Colonic mucosa (tissue), 4 donors: ENCODE measurements around the gene CLDND1. TPM values are rescaled to one million over a fixed set of nuclear protein-coding genes. Genes with fewer than 3 reads are reported as not detected.

Experiments used
- DNase-seq: peaks from one replicate; pipeline ENCODE4 v3.0.0-alpha.2; 2020
- H3K27ac ChIP-seq: fragments of 200-600 bp; one replicate; pipeline ENCODE4 v1.8.0; 2021
- H3K27me3 ChIP-seq: fragments of 200-600 bp; one replicate; pipeline ENCODE4 v1.8.0; 2021
- H3K36me3 ChIP-seq: fragments of 200-600 bp; one replicate; pipeline ENCODE4 v1.8.0; 2021
- H3K4me1 ChIP-seq: fragments of 200-600 bp; one replicate; pipeline ENCODE4 v1.8.0; 2021; ENCODE audit warnings: mild to moderate bottlenecking
- H3K4me3 ChIP-seq: fragments of 200-600 bp; one replicate; pipeline ENCODE4 v1.8.0; 2021
- H3K9ac ChIP-seq, 2 donors: one replicate each; pipeline ENCODE4 v1.7.0; 2013; ENCODE audit warnings: control low read depth in 2 of 2, low read depth in 2 of 2, low read length in 2 of 2
- H3K9me3 ChIP-seq: fragments of 200-600 bp; one replicate; pipeline ENCODE4 v1.8.0; 2021
- CTCF ChIP-seq: fragments of 200-600 bp; IDR thresholded peaks from one replicate; pipeline ENCODE4 v1.8.0; 2022; ENCODE audit warnings: antibody characterized with exemption, mild to moderate bottlenecking
- intact Hi-C: fragments of 100-400 bp; cut with DNase I; formaldehyde crosslinking; loops from one replicate; pipeline ENCODE4 v1.14.1; 2022
- total RNA-seq, 2 donors: library from RNA; stranded (reverse); fragmentation: NEBNext Ultra II Directional in 1 of 2; extraction: Animal tissue kit (Norgen Biotek cat#: 25700) in 1 of 2; gene quantifications; one replicate each; pipeline ENCODE4 v1.2.1, GENCODE V29; 2021
- donor health status: healthy.
- donor health status: DM: no; HTN: no; CAD: no.
- donor health status: DM: no; HTN: no; CAD: no.

The CLDND1 gene
- total RNA-seq, 2 donors from 2014 or later = 42.3 to 97.8 TPM

- H3K9ac ChIP-seq = no peak overlapping the region
- no peak overlapping the region for H3K27ac ChIP-seq
- H3K4me1 ChIP-seq = no peaks in the 10 kb centered on the region
- no peak for TF ChIP-seq CTCF
- no peaks in the 10 kb centered on the region for H3K27me3 ChIP-seq
- no peak for DNase-seq
- intact Hi-C loops = no loop called here
- no peaks in the 10 kb centered on the region for H3K36me3 ChIP-seq
- no peak overlapping the region for H3K4me3 ChIP-seq
- H3K9me3 ChIP-seq = no peaks in the 10 kb centered on the region
Measured at GRCh38 chr3:98550833-98551232, 28.1 kb upstream of the CLDND1 start.

GRCh38 chr3:98548544-98548943, 25.8 kb upstream of the CLDND1 start:
- Histone ChIP-seq H3K4me1 (no peaks in the 10 kb centered on the region), H3K4me3 (no peak overlapping the region), H3K27me3 (no peaks in the 10 kb centered on the region), H3K9me3 (no peaks in the 10 kb centered on the region), H3K27ac (no peak overlapping the region), H3K36me3 (no peaks in the 10 kb centered on the region), H3K9ac (no peak overlapping the region)
- TF ChIP-seq CTCF = no peak
- intact Hi-C loops = no loop called here
- no peak for DNase-seq

GRCh38 chr3:98545940-98546339, 23.2 kb upstream of the CLDND1 start:
- no peaks in the 10 kb centered on the region for H3K36me3 ChIP-seq
- H3K4me1 ChIP-seq = no peaks in the 10 kb centered on the region
- TF ChIP-seq CTCF = no peak
- intact Hi-C loops = no loop called here
- no peaks in the 10 kb centered on the region for H3K9me3 ChIP-seq
- no peaks in the 10 kb centered on the region for H3K27me3 ChIP-seq
- DNase-seq = no peak
- no peak overlapping the region for H3K27ac ChIP-seq
- no peak overlapping the region for H3K9ac ChIP-seq
- no peak overlapping the region for H3K4me3 ChIP-seq

GRCh38 chr3:98542623-98543022, 19.9 kb upstream of the CLDND1 start:
- intact Hi-C loops = no loop called here
- no peak for TF ChIP-seq CTCF
- Histone ChIP-seq H3K4me3 (no peak overlapping the region), H3K36me3 (no peaks in the 10 kb centered on the region), H3K4me1 (no peaks in the 10 kb centered on the region), H3K9me3 (no peaks in the 10 kb centered on the region), H3K9ac (no peak overlapping the region), H3K27ac (no peak overlapping the region), H3K27me3 (no peaks in the 10 kb centered on the region)
- no peak for DNase-seq

- TF ChIP-seq CTCF = no peak
- intact Hi-C loops = no loop called here
- DNase-seq = no peak
- no peaks in the 10 kb centered on the region for H3K9me3 ChIP-seq
- no peak overlapping the region for H3K27ac ChIP-seq
- H3K4me1 ChIP-seq = no peaks in the 10 kb centered on the region
- H3K36me3 ChIP-seq = no peaks in the 10 kb centered on the region
- H3K4me3 ChIP-seq = no peak overlapping the region
- H3K9ac ChIP-seq = no peak overlapping the region
- no peaks in the 10 kb centered on the region for H3K27me3 ChIP-seq
Measured at GRCh38 chr3:98541695-98542094, 19.0 kb upstream of the CLDND1 start.

- Histone ChIP-seq H3K9me3 (no peaks in the 10 kb centered on the region), H3K9ac (no peak overlapping the region), H3K4me1 (no peaks in the 10 kb centered on the region), H3K27me3 (no peaks in the 10 kb centered on the region), H3K4me3 (no peak overlapping the region), H3K27ac (no peak overlapping the region), H3K36me3 (no peaks in the 10 kb centered on the region)
- intact Hi-C loops = no loop called here
- DNase-seq = no peak
- TF ChIP-seq CTCF = no peak
Measured at GRCh38 chr3:98540346-98540745, 17.6 kb upstream of the CLDND1 start.
